Measurements from ENCODE around the gene SCAMP2. TPM values are rescaled to one million over a fixed set of nuclear protein-coding genes. Genes with fewer than 3 reads are reported as not detected.

The SCAMP2 gene
- total RNA-seq, 1 donor: 31.3 TPM

GRCh38 chr15:74828835-74829234, 44.3 kb downstream of the SCAMP2 start:
- H3K4me1 ChIP-seq (ENCODE audit: insufficient read depth, low read length): no peaks in the 10 kb centered on the region
- H3K4me3 ChIP-seq (ENCODE audit: low read length): no peak overlapping the region
- H3K9me3 ChIP-seq (ENCODE audit: low read depth, low read length): no peaks in the 10 kb centered on the region
- peaks cover 16% of the 10 kb centered on the region for H3K27me3 ChIP-seq (ENCODE audit: insufficient read depth, low read length)

- no peaks in the 10 kb centered on the region for H3K9me3 ChIP-seq (ENCODE audit: low read depth, low read length)
- H3K4me1 ChIP-seq (ENCODE audit: insufficient read depth, low read length): no peaks in the 10 kb centered on the region
- no peak overlapping the region for H3K4me3 ChIP-seq (ENCODE audit: low read length)
- peaks cover 16% of the 10 kb centered on the region for H3K27me3 ChIP-seq (ENCODE audit: insufficient read depth, low read length)
Measured at GRCh38 chr15:74827614-74828013, 45.6 kb downstream of the SCAMP2 start.

GRCh38 chr15:74826921-74827320, 46.2 kb downstream of the SCAMP2 start:
- Histone ChIP-seq H3K4me1 (ENCODE audit: insufficient read depth, low read length) (no peaks in the 10 kb centered on the region), H3K27me3 (ENCODE audit: insufficient read depth, low read length) (peaks cover 16% of the 10 kb centered on the region), H3K9me3 (ENCODE audit: low read depth, low read length) (no peaks in the 10 kb centered on the region), H3K4me3 (ENCODE audit: low read length) (no peak overlapping the region)

- H3K9me3 ChIP-seq (ENCODE audit: low read depth, low read length): no peaks in the 10 kb centered on the region
- no peak within 1 kb of the TSS for H3K4me3 ChIP-seq (ENCODE audit: low read length)
- peaks cover 16% of the 10 kb centered on the region for H3K27me3 ChIP-seq (ENCODE audit: insufficient read depth, low read length)
- peaks cover 5% of the 10 kb centered on the region for H3K4me1 ChIP-seq (ENCODE audit: insufficient read depth, low read length)
Measured at GRCh38 chr15:74826364-74826819, 46.8 kb downstream of the SCAMP2 start, which contains the start of gene CPLX3. CPLX3 (plus strand) TSS chr15:74826627; CDS start chr15:74826704, 77 bp downstream.

GRCh38 chr15:74825866-74826265, 47.3 kb downstream of the SCAMP2 start:
- peaks cover 9% of the 10 kb centered on the region for H3K4me1 ChIP-seq (ENCODE audit: insufficient read depth, low read length)
- H3K4me3 ChIP-seq (ENCODE audit: low read length): no peak overlapping the region
- no peaks in the 10 kb centered on the region for H3K9me3 ChIP-seq (ENCODE audit: low read depth, low read length)
- H3K27me3 ChIP-seq (ENCODE audit: insufficient read depth, low read length): peaks cover 16% of the 10 kb centered on the region

- Histone ChIP-seq H3K27me3 (ENCODE audit: insufficient read depth, low read length) (peaks cover 16% of the 10 kb centered on the region), H3K4me1 (ENCODE audit: insufficient read depth, low read length) (peaks cover 12% of the 10 kb centered on the region), H3K9me3 (ENCODE audit: low read depth, low read length) (no peaks in the 10 kb centered on the region), H3K4me3 (ENCODE audit: low read length) (no peak overlapping the region)
Measured at GRCh38 chr15:74824976-74825375, 48.2 kb downstream of the SCAMP2 start.

- no peaks in the 10 kb centered on the region for H3K9me3 ChIP-seq (ENCODE audit: low read depth, low read length)
- peaks cover 13% of the 10 kb centered on the region for H3K27me3 ChIP-seq (ENCODE audit: insufficient read depth, low read length)
- H3K4me1 ChIP-seq (ENCODE audit: insufficient read depth, low read length): peaks cover 19% of the 10 kb centered on the region
- no peak overlapping the region for H3K4me3 ChIP-seq (ENCODE audit: low read length)
Measured at GRCh38 chr15:74823324-74823723, 49.8 kb downstream of the SCAMP2 start.

GRCh38 chr15:74822233-74822632, 50.9 kb downstream of the SCAMP2 start:
- Histone ChIP-seq H3K9me3 (ENCODE audit: low read depth, low read length) (no peaks in the 10 kb centered on the region), H3K4me3 (ENCODE audit: low read length) (no peak overlapping the region), H3K4me1 (ENCODE audit: insufficient read depth, low read length) (peaks cover 20% of the 10 kb centered on the region), H3K27me3 (ENCODE audit: insufficient read depth, low read length) (peaks cover 6% of the 10 kb centered on the region)

GRCh38 chr15:74821790-74822158, 51.4 kb downstream of the SCAMP2 start:
- H3K4me1 ChIP-seq (ENCODE audit: insufficient read depth, low read length): peaks cover 20% of the 10 kb centered on the region
- H3K27me3 ChIP-seq (ENCODE audit: insufficient read depth, low read length): peaks cover 2% of the 10 kb centered on the region
- H3K4me3 ChIP-seq (ENCODE audit: low read length): no peak overlapping the region
- no peaks in the 10 kb centered on the region for H3K9me3 ChIP-seq (ENCODE audit: low read depth, low read length)

- no peaks in the 10 kb centered on the region for H3K9me3 ChIP-seq (ENCODE audit: low read depth, low read length)
- H3K27me3 ChIP-seq (ENCODE audit: insufficient read depth, low read length): no peaks in the 10 kb centered on the region
- H3K4me3 ChIP-seq (ENCODE audit: low read length): no peak overlapping the region
- peaks cover 20% of the 10 kb centered on the region for H3K4me1 ChIP-seq (ENCODE audit: insufficient read depth, low read length)
Measured at GRCh38 chr15:74821091-74821789, 51.9 kb downstream of the SCAMP2 start.

GRCh38 chr15:74820056-74820455, 53.1 kb downstream of the SCAMP2 start:
- Histone ChIP-seq H3K4me3 (ENCODE audit: low read length) (no peak overlapping the region), H3K4me1 (ENCODE audit: insufficient read depth, low read length) (peaks cover 20% of the 10 kb centered on the region), H3K27me3 (ENCODE audit: insufficient read depth, low read length) (no peaks in the 10 kb centered on the region), H3K9me3 (ENCODE audit: low read depth, low read length) (no peaks in the 10 kb centered on the region)

GRCh38 chr15:74817370-74817737, 55.8 kb downstream of the SCAMP2 start:
- peaks cover 20% of the 10 kb centered on the region for H3K4me1 ChIP-seq (ENCODE audit: insufficient read depth, low read length)
- H3K9me3 ChIP-seq (ENCODE audit: low read depth, low read length): no peaks in the 10 kb centered on the region
- no peak overlapping the region for H3K4me3 ChIP-seq (ENCODE audit: low read length)
- no peaks in the 10 kb centered on the region for H3K27me3 ChIP-seq (ENCODE audit: insufficient read depth, low read length)

GRCh38 chr15:74816624-74817369, 56.4 kb downstream of the SCAMP2 start:
- no peak overlapping the region for H3K4me3 ChIP-seq (ENCODE audit: low read length)
- no peaks in the 10 kb centered on the region for H3K9me3 ChIP-seq (ENCODE audit: low read depth, low read length)
- peaks cover 20% of the 10 kb centered on the region for H3K4me1 ChIP-seq (ENCODE audit: insufficient read depth, low read length)
- H3K27me3 ChIP-seq (ENCODE audit: insufficient read depth, low read length): no peaks in the 10 kb centered on the region

- Histone ChIP-seq H3K9me3 (ENCODE audit: low read depth, low read length) (no peaks in the 10 kb centered on the region), H3K4me3 (ENCODE audit: low read length) (no peak overlapping the region), H3K27me3 (ENCODE audit: insufficient read depth, low read length) (no peaks in the 10 kb centered on the region), H3K4me1 (ENCODE audit: insufficient read depth, low read length) (peaks cover 13% of the 10 kb centered on the region)
Measured at GRCh38 chr15:74815961-74816360, 57.2 kb downstream of the SCAMP2 start.

GRCh38 chr15:74815121-74815934, 57.8 kb downstream of the SCAMP2 start:
- H3K27me3 ChIP-seq (ENCODE audit: insufficient read depth, low read length): no peaks in the 10 kb centered on the region
- H3K4me1 ChIP-seq (ENCODE audit: insufficient read depth, low read length): peaks cover 9% of the 10 kb centered on the region
- no peaks in the 10 kb centered on the region for H3K9me3 ChIP-seq (ENCODE audit: low read depth, low read length)
- no peak overlapping the region for H3K4me3 ChIP-seq (ENCODE audit: low read length)
